ENCODE data around the gene TREH.

Gene TREH

DNA sequence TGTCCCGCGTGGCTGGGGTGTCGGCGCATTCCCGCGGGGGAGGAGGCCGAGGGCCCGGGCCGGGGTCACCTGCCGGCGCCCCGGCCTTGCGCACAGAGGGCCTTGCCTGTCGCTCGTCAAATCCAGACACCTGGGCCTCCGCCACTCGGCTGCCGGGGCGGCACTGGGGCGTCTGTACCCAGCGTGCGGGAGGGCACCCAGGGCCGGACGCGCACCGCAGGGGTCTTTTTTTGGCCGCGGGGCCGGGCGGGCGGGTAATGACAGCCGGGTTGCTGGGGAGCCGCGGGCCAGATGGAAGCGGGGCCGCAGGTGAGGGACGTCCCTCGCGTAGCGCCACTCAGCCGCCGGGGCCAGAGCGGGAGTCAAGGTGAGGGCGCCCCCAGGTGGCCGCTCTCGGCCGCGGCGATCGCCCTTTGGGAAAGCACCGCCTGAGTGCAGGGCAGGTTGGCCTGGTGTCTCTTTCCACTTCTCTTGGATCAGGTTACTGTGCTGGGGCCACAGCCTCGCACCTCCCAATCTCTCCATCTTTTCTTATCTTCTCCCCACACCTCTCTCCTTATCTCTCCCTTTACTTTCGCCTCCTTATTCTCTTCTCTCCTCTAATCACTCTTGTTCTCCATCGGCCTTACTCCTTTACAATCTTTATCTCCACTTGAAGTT, 68.5 kb downstream of the TREH start:
- DNase-seq (ENCODE audit: low spot score): no peak

DNA sequence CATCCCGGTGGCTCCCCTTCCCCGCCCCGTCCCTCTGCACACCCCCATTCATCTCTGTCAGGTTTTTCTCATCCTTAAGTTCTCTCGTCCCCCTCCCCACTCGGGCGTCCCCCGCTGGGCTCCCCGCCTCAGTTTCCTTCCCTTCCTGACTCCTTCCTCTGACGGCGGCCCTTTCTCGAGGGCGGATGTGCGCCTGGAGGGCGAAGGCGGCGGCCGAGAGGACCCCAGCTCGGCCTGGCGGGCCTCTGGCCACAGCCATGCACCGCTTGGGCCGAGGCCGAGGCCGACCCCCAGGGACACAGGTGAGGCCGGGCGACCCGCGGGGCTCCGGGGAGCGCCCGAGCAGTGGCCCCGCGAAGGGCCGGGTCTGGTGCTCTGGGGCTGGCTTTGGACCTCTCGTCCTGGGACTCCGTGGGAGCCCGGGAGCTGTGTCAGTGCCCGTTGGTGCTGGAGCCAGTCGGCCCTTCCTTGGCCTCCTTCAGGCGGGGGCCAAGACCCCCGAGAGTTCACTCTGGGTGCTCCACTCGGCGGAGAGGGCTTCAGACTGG, 69.2 kb downstream of the TREH start:
- DNase-seq (ENCODE audit: low spot score): no peak

DNA sequence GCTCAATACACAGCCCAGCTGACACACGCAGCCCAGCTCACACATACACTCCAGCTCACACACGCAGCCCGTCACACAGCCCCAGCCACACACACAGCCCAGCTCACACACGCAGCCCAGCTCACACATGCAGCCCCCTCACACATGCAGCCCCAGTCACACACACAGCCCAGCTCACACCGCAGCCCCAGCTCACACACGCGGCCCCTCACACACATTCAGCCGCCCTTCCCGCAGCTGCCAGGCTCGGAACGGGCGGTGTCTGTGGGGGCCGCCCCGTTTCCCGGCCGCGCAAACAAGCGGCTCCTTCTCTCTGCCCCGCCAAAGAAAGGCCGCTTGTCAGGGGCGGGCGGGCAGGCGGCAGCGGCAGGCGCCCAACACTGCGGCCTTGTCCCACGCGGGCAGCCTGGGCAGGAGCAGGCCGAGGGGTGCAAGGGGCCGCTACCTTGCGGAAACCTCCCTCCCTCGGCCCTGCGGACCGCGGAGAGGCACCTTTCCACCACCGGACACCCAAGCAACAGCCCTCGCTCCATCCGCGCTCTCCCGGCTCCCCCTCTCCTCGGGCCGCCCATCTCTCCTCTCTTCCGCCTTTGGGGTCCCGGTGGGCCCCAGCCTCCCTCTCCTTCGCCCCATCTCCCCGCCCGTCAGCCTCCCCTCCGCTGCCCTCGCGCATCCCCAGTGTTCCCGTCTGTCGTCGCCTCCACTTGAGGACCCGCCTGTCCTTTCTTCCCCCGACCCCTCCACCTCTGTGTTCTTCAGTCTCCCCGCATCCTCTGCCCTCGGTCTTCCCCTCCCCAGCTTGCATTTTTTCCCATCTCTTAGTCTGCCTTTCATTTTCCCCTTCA, 69.8 kb downstream of the TREH start:
- no peak for DNase-seq (ENCODE audit: low spot score)

DNA sequence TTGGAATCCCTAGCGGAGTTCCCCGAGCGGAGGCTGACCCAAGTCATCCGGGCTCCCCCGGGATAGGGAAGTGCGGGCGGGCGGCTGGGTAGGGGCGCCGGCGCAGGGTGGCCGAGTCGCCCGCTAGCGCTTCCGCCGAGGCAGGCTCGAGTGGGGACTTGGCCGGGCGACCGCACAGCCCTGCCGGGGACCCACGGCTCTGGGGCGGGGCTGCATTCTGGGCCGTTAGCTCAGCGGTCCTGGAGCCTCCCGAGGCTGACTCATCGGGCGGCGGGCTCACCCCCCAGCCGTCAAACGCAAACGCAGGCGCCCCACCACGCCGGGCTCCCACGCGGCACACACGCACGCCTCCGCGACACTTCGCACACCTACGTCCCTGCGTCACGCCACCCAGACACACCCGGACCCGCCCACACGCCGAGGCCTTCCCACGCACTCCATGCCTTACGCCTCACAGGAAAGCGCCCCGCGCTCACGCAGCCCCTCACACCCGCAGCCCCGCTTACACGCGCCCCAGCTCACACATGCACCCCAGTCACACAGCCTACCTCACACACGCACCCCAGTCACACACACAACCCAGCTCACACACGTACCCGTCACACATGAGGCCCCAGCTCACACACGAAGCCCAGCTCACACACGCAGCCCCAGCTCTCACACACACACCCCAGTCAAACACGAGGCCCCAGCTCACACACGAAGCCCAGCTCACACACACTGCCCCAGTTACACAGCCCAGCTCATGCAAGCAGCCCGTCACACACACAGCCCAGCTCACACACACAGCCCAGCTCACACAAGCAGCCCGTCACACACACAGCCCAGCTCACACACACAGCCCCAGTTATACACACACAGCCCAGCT, 70.9 kb downstream of the TREH start:
- peak; percentile 83 for DNase-seq (ENCODE audit: low spot score)

- DNase-seq (ENCODE audit: low spot score): peak; percentile 68
Observed at GRCh38 chr11:118607401-118608359, 71.8 kb downstream of the TREH start, which contains the start of gene PHLDB1. Gene PHLDB1 (plus strand): TSS chr11:118607615. CDS start chr11:118613837, 6,222 bp downstream.
